Subcutaneous adipose tissue (tissue), 4 donors: Measurements from ENCODE around the gene C6orf47. TPM values are rescaled to one million over a fixed set of nuclear protein-coding genes. Genes with fewer than 3 reads are reported as not detected.

Experiments
- total RNA-seq, 4 donors: library from RNA; depleted of rRNA; stranded (reverse); fragments of >200 nt; gene quantifications; one replicate each; pipeline ENCODE4 v1.1.0, GENCODE V29; 2016
- TF ChIP-seq, protein P1 (sequence below): fragments of 450-650 bp; IDR thresholded peaks from one replicate; pipeline ENCODE4 v1.5.1; 2016; ENCODE audit warnings: low read depth, mild to moderate bottlenecking, control low read depth, antibody characterized with exemption, moderate library complexity

Gene C6orf47
- total RNA-seq, 4 donors from 2014 or later = 12.9 to 19.2 (median 15.7) TPM

DNA sequence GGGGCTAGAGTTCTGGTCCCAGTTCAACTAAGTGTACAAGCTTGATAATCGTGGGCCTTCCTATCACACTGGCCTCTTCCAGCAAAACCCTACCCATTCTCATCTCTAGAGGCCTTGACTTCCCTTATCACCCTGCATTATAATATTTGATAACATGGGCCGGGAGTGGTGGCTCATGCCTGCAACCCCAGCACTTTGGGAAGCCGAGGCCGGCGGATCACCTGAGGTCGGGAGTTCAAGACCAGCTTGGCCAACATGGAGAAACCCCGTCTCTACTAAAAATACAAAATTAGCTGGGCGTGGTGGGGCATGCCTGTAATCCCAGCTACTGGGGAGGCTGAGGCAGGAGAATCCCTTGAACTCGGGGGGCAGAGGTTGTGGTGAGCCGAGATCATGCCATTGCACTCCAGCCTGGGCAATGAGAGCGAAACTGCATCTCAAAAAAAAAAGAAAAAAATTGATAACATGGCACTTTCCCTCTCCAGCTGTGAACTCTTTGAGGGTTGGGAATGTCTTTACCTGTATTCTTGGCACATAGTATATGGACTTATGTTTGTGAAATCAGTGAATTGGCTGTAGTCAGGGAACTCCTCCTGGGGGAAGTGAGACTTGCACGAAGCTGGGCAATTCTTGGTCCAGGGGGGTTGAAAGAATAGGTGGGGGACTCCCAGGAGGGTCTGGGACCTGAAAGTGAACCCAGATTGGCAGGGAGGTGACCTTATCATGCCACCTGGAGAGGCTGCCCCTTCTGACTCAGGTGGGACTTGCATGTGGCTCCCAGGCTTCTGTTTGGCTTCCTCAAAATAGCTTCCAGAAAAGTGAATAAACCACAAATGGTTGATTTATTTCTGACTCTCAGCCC, 915 bp upstream of the C6orf47 start:
- TF ChIP-seq, protein P1, sequence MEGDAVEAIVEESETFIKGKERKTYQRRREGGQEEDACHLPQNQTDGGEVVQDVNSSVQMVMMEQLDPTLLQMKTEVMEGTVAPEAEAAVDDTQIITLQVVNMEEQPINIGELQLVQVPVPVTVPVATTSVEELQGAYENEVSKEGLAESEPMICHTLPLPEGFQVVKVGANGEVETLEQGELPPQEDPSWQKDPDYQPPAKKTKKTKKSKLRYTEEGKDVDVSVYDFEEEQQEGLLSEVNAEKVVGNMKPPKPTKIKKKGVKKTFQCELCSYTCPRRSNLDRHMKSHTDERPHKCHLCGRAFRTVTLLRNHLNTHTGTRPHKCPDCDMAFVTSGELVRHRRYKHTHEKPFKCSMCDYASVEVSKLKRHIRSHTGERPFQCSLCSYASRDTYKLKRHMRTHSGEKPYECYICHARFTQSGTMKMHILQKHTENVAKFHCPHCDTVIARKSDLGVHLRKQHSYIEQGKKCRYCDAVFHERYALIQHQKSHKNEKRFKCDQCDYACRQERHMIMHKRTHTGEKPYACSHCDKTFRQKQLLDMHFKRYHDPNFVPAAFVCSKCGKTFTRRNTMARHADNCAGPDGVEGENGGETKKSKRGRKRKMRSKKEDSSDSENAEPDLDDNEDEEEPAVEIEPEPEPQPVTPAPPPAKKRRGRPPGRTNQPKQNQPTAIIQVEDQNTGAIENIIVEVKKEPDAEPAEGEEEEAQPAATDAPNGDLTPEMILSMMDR = no peak

DNA sequence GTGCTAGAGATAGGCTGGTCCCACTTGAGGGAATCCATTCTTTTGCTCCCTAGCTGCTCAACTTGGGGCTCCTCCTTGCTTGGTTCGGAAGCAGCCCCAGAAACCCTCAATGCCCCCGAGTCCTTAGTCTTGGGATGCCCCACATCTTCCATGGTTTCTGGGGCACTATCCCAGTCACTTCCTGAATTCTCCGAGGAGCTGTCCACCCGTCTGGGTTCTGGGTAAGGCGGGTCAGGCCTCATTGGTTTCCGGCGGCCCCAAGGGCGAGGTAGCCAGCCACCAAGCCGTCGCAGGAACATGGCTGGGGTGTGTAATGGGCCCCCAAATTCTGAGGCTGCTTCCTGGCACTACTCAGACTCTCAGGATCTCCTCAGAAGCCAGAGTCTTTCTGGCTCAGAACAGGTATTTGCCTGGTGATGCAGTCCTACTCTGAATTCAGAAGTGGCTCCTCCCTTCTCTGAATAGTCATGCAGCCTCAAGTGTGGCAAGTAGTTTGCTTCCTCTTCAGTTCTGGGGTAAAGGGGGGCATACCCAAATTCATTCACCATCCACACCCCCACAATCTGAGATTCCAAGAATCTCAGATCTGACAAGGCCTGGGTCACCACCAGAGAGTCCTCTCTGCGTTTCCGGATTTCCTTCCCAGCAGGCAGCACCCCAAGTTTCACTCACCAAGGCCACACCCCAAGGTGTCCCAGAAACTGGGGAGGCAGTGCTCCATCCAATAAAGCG, 763 bp downstream of the C6orf47 start:
- TF ChIP-seq, protein P1 = no peak

DNA sequence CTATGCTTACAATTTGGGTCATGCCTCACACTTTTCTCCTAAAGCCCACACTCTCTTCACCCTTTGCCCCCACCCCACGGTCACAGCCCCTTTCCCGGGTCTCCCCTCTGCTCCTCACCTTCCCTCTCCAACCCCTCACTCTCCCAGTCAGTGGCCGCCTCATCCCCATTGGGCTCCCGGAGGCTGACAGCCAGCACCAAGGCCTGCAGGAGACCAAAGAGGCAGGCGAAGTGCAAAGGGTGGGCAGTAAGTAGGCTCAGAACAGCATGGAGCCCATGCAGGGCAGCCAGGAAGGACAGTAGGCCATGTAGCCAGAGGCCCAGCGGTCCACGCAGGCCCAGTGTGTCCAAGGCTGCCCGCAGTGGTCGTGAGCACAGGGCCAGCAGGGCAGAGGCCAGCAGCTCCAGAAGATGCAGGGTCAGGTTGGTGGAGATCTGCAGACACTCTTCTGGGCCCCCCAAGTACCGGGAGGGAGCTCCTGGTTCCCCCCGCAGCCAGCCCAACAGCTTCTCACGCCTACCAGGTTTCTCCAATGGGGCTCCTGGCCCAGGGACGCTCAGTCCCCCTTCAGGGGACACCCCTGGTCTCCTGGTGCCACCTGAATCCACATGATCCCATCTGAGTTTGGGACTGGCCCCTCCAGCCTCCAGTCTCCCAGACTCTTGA, 1.5 kb downstream of the C6orf47 start:
- TF ChIP-seq, protein P1 = no peak

DNA sequence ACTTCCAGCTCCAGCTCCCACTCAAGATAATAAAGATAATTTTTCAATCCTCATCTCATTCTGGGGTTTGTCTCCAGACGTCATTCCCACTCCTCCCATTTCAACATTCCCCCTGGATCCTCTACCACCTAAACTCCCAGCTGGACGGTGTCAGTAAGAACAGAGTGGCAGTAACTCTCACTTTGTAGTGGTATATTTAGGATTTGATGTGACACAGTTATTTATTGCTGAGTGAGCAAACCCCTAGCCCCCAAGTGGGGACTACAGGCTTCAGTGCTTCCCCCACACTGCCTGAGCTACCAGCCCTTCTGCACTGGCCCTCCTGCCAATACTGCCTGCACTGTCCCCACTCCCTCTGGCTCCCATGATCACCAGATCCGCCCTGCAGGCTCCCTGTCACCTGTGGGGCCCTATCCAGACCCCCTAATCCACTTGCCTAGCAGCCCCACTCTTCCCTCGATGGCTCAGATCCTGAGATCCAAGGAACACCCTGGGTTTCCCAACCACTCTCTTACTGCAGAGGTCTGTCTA, 2.4 kb downstream of the C6orf47 start:
- TF ChIP-seq, protein P1 = no peak

DNA sequence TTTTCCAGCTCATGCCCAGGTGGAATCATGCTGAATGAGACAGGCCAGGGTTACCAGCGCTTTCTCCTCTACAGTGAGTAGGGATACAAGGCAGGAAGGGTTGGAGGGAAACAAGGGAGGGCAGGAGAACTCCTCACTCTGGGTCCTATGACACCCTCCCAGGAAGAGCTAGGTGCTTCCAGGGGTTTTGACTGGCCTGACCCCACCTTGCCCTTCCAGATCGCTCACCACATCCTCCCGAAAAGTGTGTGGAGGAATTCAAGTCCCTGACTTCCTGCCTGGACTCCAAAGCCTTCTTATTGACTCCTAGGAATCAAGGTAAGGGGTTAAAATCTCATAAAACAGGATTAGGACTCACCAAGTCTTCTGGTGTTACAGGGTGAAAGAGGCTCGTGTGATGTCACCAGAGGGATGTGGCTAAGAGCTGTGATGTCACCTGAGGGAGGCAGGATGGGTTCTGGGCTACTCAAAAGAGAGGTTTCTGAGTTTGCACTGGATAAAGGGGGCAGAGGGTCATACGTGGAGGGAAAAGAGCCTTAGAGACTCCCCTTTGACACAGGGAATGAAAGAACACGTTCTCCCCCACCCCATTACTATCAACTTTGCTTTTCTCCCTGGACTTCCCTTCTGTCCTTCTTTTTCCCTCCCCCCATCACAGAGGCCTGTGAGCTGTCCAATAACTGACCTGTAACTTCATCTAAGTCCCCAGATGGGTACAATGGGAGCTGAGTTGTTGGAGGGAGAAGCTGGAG, 3.0 kb downstream of the C6orf47 start:
- TF ChIP-seq, protein P1 = no peak

GRCh38 chr6:31655349-31656237, 5.0 kb downstream of the C6orf47 start, which contains the start of gene APOM:
TSS of gene APOM (plus strand) at chr6:31655894. CDS start at chr6:31655967, 73 bp downstream.
- TF ChIP-seq, protein P1 = no peak
